Measurements from ENCODE around the gene GGT6. TPM values are rescaled to one million over a fixed set of nuclear protein-coding genes. Genes with fewer than 3 reads are reported as not detected.

The GGT6 gene
- total RNA-seq, 1 donor from 2014 or later = 0.35 TPM

- DNase-seq (ENCODE audit: low spot score) (no peak), ATAC-seq (no peak)
These were observed 16.4 kb upstream of the GGT6 start for GRCh38 chr17:4576729-4577322.

DNA sequence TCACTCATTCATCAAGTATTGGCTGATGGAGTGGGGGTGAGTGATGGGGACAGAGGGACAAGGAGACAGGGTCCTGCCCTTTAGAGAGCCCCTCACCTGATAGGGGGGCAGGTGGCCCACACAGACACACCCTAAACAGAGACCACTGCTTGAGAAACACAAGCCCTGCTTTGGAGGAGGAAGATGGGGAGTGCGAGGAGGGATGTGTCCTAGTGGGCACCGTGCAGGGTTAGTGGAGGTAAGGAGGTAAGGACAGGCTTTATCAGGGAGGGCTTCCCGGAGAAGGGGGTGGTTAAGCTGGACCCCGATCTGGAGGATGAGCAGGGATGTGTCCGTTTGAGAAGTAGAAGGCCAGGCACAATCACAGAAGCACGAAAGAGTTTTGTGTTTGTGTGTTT is 15.8 kb upstream of the GGT6 start:
- DNase-seq (ENCODE audit: low spot score) = no peak
- ATAC-seq = no peak

GRCh38 chr17:4574448-4575045 is 14.2 kb upstream of the GGT6 start:
- DNase-seq (ENCODE audit: low spot score) (no peak), ATAC-seq (no peak)

- no peak for ATAC-seq
- DNase-seq (ENCODE audit: low spot score) = no peak
These were observed 13.3 kb upstream of the GGT6 start for GRCh38 chr17:4573669-4574068.

DNA sequence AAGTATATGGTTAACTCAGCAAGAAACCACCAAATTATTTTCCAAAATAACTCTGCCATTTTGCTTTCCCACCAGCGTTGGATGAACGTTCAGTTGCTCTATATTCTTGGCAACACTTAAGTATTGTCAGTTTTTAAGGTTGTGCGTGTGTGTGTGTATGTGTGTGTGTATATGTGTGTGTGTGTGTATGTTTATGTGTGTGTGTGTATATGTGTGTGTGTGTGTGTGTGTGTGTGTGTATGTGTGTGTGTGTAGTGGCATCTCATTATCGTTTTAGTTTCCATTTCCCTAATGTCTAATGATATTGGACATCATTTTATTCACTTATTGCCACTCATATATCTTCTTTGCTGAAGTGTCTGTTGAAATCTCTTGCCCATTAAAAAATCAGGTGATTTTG is 12.7 kb upstream of the GGT6 start:
- DNase-seq (ENCODE audit: low spot score) (no peak), ATAC-seq (no peak)

DNA sequence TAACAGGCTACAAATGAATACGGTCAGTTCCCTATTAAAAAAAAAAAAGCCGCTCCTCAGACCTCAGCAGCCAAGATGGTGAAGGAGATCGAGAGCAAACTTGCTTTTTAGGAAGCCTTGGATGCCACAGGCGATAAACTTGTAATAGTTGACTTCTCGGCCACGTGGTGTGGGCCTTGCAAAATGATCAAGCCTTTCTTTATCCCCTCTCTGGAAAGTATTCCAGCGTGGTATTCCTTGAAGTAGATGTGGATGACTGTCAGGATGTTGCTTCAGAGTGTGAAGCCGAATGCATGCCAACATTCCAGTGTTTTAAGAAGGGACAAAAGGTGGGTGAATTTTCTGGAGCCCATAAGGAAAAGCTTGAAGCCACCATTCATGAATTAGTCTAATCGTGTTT is 11.8 kb upstream of the GGT6 start:
- DNase-seq (ENCODE audit: low spot score) (no peak), ATAC-seq (no peak)

GRCh38 chr17:4569591-4569990 is 9.2 kb upstream of the GGT6 start:
- DNase-seq (ENCODE audit: low spot score) = no peak
- ATAC-seq = no peak

DNA sequence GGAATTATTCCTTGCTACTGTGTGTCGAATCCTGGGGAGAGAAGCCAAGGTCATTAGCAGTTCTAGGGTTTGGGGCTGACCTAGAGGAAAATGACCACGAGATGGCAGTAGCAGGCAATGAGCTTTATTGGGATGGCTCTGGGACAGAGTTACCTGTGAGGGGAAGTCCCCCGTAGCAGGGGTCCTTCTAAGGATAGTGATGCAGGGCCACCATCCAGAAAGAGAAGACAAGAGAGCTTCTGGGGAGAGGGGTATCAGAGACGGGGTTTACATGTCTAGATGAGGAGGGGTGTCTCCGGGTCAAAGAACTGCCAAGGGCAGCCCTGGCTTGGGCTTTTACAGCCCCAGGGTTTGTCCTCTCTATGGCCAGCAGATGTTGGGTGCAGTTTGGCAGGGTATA is 6.4 kb upstream of the GGT6 start:
- peak; percentile 82 for ATAC-seq
- DNase-seq (ENCODE audit: low spot score) = no peak

- DNase-seq (ENCODE audit: low spot score) (peak; percentile 84), ATAC-seq (peak; percentile 97)
These were observed 5.1 kb upstream of the GGT6 start for GRCh38 chr17:4565209-4566141.

DNA sequence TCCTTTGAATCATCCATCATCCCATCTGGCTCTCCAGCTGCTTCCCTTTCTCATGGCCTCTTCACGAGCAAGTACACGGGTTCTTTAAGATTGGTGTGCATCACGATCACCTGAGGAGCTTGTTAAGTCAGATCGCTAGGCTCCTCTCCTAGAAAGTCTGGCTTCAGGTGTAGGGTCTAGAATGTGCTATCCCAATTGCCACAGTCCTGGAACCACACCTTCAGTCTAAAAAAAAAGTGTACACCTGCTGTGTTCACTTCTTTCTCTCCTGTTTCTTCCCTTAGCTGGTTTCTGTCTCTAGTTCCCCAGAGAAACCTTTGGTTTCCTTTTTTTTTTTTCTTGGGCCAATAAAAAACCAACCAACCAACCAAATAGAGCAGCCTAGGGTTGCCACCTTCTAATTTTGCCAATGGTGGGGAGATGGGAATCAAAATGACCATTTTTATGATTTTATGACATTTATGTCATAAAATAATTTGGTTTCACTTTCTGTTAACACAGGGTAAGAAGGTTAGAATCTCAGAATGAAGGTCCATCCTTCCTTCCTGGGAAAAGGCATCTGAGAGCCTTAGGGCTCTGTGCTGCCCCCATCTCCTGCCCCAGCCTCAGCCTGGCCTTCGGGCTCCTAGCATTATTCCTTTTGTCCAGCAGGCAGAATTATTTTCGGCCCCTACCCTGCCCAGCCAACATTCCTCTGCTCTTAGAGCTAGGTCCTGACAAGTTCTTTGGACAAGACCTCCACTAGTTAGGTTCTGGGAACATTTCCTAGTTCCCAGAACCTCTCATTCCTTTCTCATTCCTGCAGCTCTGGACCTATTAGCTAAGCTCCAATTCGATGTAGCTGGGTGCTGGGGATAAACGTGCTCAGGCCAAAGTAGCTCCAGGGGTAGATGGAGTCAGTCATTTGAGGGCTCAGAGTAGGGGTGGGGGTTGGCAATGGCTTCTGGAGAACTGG is 1.9 kb upstream of the GGT6 start:
- DNase-seq (ENCODE audit: low spot score) = no peak
- no peak for ATAC-seq

DNA sequence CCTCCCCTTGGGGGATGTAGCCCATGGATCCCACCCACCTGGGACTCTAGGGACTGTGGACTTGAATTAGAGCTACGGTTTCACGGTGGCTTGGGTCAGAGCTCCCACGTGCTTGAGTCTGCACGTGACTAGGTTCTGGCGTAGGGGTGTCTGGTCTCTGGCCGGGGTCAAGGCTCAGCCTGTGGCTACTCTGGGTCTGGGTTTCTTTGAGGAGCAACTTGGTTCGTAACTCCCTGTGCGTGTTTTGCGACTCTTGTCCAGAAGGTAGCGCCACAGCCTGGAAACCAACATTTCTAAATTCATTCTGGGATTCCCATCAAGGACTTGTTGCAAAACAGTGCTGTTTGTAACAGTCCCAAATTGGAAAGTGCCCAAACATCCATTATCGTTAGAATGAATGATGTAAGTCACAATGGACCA is 470 bp upstream of the GGT6 start:
- ATAC-seq (no peak), DNase-seq (ENCODE audit: low spot score) (no peak)

DNA sequence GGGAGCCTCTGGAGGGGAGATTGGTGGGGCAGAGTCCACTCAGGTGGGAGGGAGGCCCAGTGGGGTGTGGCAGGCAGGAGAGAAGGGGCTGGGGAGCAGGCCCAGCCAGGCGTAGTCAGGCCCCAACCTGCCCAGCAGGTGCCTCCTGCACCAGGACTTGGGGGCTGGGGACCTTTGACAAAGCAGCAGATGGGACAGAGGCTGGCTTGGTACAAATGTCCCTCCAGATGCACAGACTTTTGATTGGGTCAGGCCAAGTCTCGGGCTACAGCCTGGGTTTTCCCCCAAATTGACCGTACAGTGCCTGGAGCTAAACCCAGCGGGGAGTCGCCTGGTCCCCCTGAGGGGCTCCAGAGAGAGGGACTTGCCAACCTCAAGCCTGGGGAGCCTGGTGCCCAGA is 411 bp downstream of the GGT6 start:
- no peak for DNase-seq (ENCODE audit: low spot score)
- ATAC-seq = no peak

- no peak for DNase-seq (ENCODE audit: low spot score)
These were observed 1.1 kb downstream of the GGT6 start for GRCh38 chr17:4559139-4559791.

GRCh38 chr17:4558347-4558971 is 1.9 kb downstream of the GGT6 start:
- ATAC-seq (no peak), DNase-seq (ENCODE audit: low spot score) (no peak)

More at GRCh38 chr17:4559139-4559791, 1.1 kb downstream of the GGT6 start:
- no peak for ATAC-seq

DNA sequence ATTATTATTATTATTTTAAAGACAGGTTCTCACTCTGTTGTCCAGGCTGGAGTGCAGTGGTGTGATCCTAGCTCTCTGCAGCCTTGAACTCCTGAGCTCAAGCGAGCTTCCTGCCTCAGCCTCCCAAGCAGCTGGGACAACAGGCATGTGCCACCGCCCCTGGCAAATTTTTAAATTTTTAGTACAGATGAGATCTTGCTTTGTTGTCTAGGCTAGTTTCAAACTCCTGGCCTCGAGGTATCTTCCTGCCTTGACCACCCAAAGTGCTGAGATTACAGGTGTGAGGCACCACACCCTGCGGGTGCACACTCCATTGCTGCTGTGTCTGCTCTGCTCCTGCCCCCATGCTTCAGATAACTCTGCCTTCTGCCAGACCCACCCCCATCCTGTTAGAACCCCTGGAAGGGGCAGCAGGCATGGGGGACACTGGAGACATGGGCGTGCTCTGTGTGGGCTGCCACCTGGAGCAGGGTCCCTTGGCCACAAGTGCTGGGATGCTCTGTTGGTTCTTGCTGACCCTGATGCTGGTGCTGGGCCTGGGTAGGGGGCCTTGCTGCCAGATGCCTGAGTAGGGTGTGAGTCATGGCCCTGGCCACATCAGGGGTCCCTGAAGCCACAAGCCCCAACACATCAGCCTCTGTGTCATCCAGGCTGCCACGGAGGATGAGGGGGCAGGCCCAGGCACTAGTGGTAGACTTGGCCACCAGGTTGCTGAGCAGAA is 2.6 kb downstream of the GGT6 start:
- ATAC-seq (no peak), DNase-seq (ENCODE audit: low spot score) (no peak)

DNA sequence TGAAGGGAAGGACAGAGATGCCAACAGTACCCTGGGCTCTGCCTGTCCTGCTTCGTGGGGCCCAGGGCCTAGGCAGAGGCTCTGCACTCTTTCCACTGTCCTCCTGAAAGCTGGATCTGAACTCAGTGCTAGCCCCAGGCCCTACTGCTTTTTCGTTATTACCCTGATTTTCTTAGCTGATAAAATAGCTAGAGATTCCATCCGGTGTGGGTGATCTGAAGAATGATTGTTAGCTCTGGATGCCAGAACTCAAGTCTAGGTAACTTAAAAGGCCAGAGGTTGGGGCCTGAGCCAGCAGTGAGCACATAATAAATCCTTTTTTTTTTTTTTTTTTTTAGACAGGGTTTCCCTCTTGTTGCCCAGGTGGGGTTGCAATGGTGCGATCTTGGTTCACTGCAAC is 3.4 kb downstream of the GGT6 start:
- no peak for DNase-seq (ENCODE audit: low spot score)
- ATAC-seq = no peak

DNA sequence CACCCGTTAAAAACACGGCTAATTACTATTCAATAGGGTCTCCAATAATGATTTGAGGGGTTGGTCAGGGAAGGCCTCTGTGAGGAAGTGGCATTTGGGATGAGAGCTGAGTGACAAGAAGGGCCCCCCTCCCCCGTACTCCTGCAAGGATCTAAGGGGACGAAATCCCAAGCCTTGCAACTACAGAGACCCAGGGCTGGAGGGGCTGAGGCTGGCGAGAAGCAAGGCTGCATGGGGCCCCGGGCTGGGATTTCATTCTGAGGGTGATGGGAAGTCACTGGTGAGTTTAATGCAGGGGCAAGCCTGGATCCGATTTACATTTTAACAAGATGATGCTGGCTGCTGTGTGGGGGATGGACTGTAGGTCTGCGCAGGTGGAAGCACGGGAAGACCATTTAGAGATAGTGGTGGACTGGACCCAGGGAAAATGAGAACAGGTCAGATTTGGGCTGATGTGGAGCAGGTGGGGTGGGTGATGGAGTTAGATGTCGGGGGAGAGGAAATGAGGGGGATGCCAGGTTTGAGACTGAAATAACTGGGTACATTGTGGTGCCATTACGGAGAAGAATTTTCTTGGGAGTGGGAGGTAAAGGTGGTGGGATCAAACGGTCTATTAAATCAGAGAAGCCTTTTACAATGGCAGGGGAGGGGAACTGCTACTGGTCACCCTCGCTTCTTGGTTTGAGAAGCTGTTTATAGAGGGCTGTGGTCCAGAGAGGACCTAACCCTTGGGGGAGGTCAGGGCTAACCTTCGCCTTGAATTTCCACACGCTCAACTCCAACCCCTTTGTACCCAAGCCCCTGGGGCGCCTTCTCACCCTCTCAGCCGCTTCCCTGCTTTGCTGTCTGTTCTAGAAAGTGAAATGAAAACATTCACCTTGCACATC is 4.3 kb downstream of the GGT6 start:
- DNase-seq (ENCODE audit: low spot score) (no peak), ATAC-seq (no peak)
